Ectodermal cell (in vitro differentiated cells): Measurements from ENCODE around the gene LMOD1.
"Not testable (repeated sequence)": the region's sequence is repeated elsewhere in the genome, so short reads cannot be mapped to it uniquely, and the experiment has no call there.

Experiments
- H3K27ac ChIP-seq: 2 replicates; pipeline ENCODE4 v1.7.0; 2013; ENCODE audit warnings: mild to moderate bottlenecking, low read depth, low read length; ENCODE audit not compliant: insufficient read depth, poor library complexity, severe bottlenecking
- H3K27me3 ChIP-seq: 2 replicates; pipeline ENCODE4 v1.7.0; 2013; ENCODE audit warnings: mild to moderate bottlenecking, low read length; ENCODE audit not compliant: insufficient read depth, control insufficient read depth, poor library complexity, severe bottlenecking
- H3K36me3 ChIP-seq: one replicate; pipeline ENCODE4 v1.7.0; 2013; ENCODE audit warnings: low read length; ENCODE audit not compliant: control insufficient read depth, insufficient read depth
- H3K4me1 ChIP-seq: one replicate; pipeline ENCODE4 v1.7.0; 2013; ENCODE audit warnings: low read length; ENCODE audit not compliant: control insufficient read depth, insufficient read depth
- H3K4me3 ChIP-seq: 2 replicates; pipeline ENCODE4 v1.7.0; 2013; ENCODE audit warnings: low read depth, low read length, control low read depth; ENCODE audit not compliant: insufficient read depth
- H3K9me3 ChIP-seq: 2 replicates; pipeline ENCODE4 v1.7.0; 2013; ENCODE audit warnings: mild to moderate bottlenecking, low read length, moderate library complexity; ENCODE audit not compliant: control insufficient read depth
- WGBS, 2 experiments: methylation state at CpG; one replicate each; pipeline ENCODE4 v1.1.7; 2013; ENCODE audit warnings: missing lambda C conversion rate in 2 of 2; 5-methylcytosine and 5-hydroxymethylcytosine counted together

The LMOD1 gene

DNA sequence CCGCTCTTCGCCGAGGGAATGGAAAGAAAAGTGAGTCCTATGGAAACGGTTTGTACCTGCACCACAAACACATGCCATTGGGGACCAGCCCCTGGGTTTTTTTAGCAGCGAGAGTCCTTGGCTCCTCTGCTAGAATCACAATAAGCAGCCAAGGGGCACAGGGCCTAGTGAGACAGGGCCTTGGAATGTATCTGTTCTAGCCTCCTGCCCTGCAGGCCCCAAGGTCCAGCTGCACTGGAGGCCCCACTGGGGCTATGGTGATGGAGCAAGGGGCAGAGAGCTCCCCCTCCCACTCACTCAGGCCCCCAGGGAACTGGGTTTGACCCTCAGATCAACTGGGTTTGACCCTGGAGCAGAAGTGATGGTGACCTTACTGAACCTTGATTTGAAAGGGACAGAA is 43.2 kb downstream of the LMOD1 start:
- H3K36me3 ChIP-seq, result no peaks in the 10 kb centered on the region
- H3K27ac ChIP-seq, result no peak overlapping the region
- H3K4me1 ChIP-seq, result peaks cover 7% of the 10 kb centered on the region
- no peaks in the 10 kb centered on the region for H3K9me3 ChIP-seq
- no peak overlapping the region for H3K4me3 ChIP-seq
- 75 to 80% methylated on average over 5 of the region's 5 CpGs for WGBS, 2 experiments
- no peaks in the 10 kb centered on the region for H3K27me3 ChIP-seq

DNA sequence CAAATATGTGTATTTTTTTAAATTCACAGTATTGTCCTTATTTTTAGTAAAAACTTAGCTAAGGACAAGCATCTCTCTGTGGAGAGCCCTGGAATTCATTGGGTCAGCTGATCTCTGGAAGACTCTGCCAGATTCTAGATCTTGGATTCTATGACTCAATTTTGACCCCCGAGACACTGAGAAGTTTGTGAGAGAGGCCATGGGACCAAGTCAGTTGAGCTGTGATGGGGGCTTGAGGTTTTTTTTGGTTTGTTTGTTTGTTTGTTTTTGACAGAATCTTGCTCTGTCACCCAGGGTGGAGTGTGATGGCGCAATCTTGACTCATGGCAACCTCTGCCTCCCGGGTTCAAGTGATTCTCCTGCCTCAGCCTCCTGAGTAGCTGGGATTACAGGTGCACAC is 44.1 kb downstream of the LMOD1 start:
- Histone ChIP-seq H3K4me3 (no peak overlapping the region), H3K9me3 (no peaks in the 10 kb centered on the region), H3K4me1 (peaks cover 7% of the 10 kb centered on the region), H3K36me3 (no peaks in the 10 kb centered on the region), H3K27ac (no peak overlapping the region), H3K27me3 (no peaks in the 10 kb centered on the region)
- 96% methylated on average over 3 of the region's 3 CpGs for WGBS, 2 experiments

DNA sequence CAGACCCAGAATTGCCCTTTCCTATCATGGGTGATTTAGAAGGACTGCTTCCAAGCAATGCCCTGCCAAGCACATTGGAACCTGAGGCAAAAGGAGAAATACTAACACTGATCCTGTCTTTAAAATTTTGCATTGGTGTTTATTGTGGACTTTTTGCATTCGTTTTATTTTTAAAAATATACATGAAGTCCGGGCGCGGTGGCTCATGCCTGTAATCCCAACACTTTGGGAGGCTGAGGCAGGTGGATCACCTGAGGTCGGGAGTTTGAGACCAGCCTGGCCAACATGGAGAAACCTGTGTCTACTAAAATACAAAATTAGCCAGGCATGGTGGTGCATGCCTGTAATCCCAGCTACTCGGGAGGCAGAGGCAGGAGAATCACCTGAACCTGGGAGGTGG is 45.3 kb downstream of the LMOD1 start:
- H3K27me3 ChIP-seq, H3K4me1 ChIP-seq, H3K9me3 ChIP-seq, H3K27ac ChIP-seq, H3K4me3 ChIP-seq, H3K36me3 ChIP-seq: not testable (repeated sequence)
- 90 to 94% methylated on average over 6 of the region's 6 CpGs for WGBS, 2 experiments

DNA sequence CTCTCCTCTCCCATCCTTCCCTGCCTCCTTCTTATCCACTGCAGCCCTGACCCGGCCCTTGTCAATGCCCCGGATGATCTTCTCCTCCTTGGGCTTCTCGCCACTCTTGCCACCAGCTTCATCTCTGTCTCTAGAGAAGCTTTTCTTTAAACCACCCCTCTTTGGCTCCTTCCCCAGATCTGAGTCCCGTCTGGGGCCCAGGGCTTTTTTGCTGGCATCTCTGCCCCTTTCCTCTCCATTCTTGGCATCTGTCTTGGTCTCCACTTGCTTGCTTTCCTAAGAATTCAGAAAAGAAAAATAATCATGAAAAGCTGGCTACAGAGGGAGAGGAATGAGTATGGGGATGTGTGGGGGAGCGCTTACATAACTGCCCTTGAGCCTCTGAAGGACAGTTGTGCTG is 45.9 kb downstream of the LMOD1 start:
- WGBS, 2 experiments, result 91 to 94% methylated on average over 5 of the region's 5 CpGs
- Histone ChIP-seq H3K4me3 (no peak overlapping the region), H3K4me1 (peaks cover 7% of the 10 kb centered on the region), H3K9me3 (no peaks in the 10 kb centered on the region), H3K27me3 (no peaks in the 10 kb centered on the region), H3K36me3 (no peaks in the 10 kb centered on the region), H3K27ac (no peak overlapping the region)

DNA sequence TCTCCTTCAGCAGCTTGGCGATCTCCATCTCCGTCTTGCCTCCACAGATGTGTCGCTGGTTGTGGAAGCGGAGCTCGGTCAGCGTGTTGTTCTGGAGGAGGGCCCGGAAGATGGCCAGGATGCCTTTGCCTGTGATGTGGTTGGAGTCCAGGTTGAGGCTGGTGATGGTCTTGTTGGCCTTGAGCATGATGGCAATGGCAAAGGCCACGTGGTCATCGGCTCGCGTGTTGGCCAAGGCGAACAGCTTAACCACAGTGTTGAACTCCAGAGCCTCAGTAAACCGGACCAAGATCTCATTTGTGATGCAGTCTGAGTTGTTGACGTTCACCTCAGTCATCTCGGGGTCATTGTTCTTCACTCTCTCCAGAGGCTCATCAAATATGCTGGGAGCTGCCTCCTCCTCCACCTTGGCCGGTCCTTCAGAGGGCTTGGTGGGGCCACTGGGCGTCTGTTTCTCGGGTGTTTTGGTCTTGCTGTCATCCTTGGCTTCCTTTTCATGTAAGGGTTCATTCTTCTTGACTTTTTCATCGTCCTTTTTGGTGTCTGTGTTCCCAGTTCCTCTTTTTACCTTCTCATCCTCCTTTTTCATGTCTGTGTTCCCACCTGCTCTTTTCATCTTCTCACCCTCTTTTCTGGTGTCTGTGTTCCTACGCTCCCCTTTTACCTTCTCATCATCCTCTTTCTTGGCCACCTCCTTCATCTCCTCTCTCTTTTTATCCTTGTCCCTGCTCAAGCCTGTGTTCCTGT is 46.5 kb downstream of the LMOD1 start:
- Histone ChIP-seq H3K9me3 (no peaks in the 10 kb centered on the region), H3K27me3 (no peaks in the 10 kb centered on the region), H3K27ac (no peak overlapping the region), H3K36me3 (no peaks in the 10 kb centered on the region), H3K4me3 (no peak overlapping the region), H3K4me1 (peaks cover 1% of the 10 kb centered on the region)
- 92% methylated on average over 20 of the region's 20 CpGs for WGBS, 2 experiments

DNA sequence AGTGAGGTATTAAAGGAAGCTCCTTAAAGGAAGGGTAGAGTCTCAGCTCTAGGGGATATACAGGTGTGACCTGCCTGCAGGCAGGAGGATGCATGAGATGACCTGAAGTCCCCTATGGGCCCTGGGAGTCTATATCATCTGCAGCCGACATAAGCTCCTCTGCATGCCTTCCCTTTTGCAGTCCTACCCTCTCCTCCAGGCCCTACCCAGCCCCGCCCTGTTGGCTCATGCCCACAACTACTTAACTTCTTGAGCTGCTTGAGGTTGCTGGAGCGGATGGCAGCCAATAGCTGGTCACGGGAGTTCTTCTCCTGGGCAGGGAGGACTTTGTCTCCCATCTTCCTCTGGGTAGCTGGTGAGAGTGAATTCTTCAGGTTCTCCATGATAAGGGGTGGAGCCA is 47.4 kb downstream of the LMOD1 start:
- Histone ChIP-seq H3K27ac (no peak overlapping the region), H3K9me3 (no peaks in the 10 kb centered on the region), H3K4me3 (no peak overlapping the region), H3K27me3 (no peaks in the 10 kb centered on the region), H3K4me1 (peaks cover 4% of the 10 kb centered on the region), H3K36me3 (no peaks in the 10 kb centered on the region)
- WGBS, 2 experiments, result 88 to 94% methylated on average over 4 of the region's 4 CpGs

DNA sequence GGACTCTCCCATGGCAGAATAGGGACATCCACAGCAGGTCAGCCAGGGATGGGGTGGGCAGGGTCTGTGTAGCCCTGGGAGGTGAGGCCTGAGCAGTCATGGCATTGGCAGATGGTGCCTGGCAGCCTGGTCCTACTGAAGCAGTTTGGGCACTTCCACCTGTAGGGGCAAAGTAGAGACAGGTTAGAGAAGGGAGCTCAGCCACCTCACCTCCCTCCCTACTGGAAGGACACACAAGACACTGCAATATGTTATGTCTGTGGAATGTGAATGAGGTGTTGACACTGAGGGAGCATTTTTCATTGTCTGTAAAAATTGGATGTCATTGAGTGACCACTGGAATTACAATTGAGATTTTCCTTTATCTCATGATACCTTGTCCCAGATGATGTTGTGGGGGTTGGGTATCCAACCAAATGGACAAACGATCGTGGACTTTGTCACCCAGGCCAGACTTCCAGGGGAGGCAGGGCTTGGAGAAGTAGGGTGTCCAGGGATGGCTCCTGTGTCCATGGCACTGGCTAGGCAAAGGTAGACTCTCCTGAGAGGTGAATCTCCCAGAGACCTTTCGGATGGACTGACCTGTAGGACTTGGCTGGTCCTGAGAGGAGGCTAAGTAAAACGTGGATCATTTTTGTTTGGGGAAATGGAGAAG is 48.0 kb downstream of the LMOD1 start:
- WGBS, 2 experiments, result 85 to 87% methylated on average over 4 of the region's 4 CpGs

DNA sequence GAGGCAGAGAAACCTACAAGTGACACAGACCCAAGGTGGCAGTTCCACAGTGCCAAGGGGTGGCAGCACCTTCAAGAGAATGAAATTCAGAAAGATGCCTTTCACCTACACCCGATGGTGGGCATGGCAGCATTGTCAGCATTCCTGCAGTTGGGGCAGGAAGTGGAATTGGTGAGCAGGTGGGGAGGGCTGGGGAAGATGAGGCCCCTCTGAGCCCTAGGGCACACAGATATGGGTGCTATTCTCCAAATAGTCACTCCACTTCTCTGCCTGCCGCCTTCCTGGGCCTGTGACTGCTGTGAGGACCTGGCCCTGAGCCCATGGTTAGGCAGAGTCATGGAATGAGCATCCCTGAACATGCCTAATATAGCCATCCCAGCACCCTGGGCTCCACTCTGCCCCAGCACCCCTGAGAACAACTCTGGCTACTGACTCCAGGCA is 49.4 kb downstream of the LMOD1 start:
- 72 to 76% methylated on average over 2 of the region's 2 CpGs for WGBS, 2 experiments
- Histone ChIP-seq H3K27me3 (no peaks in the 10 kb centered on the region), H3K27ac (no peak overlapping the region), H3K36me3 (no peaks in the 10 kb centered on the region), H3K4me1 (peaks cover 14% of the 10 kb centered on the region), H3K9me3 (no peaks in the 10 kb centered on the region), H3K4me3 (no peak overlapping the region)

More for the DNA sequence above, 48.0 kb downstream of the LMOD1 start:
- H3K4me3 ChIP-seq, result no peak overlapping the region
- no peak overlapping the region for H3K27ac ChIP-seq
- peaks cover 10% of the 10 kb centered on the region for H3K4me1 ChIP-seq
- H3K36me3 ChIP-seq, result no peaks in the 10 kb centered on the region
- no peaks in the 10 kb centered on the region for H3K9me3 ChIP-seq
- no peaks in the 10 kb centered on the region for H3K27me3 ChIP-seq

DNA sequence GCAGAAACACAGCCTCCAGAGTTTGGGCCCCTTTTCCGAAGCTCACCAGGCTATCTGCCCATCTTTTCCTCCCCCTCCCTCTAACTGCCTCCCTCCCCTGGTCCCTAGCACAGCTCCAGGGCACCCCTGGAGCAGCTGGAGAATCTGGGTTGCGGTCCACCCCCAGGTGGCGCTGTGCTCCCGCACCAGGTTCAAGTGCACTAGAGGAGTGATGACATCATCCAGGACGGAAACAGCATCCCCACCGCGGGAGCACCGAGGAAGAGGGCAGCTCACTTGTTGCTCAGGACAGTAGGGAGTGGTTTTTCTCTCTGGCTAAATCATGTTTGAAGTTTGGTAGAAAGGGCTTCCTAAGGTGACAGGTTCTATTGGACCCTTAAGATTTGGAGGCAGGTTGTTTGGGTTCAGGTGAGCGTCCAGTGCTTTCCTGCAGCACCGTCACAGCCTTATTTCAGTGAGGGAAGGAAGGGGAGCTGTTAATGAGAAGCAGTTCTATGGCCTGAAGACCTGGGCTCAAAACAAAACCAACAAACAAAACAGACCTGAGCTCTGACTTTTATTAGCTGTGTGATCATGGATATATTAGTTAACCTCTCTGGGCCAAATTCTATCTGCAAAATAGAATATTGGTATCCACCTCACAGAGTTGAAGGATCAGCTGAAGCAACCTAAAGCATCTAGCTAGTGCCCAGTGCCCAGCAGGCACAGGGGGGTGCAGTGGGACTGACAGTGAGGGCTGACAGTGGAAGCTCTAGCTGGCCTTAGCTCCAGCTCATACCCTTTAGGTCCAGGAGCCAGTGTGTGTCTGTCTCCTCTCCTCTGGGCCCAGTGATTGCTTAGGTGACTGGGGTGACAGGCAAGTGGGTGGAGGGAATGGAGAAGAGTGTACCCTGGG is 50.2 kb downstream of the LMOD1 start:
- H3K9me3 ChIP-seq, result no peaks in the 10 kb centered on the region
- H3K4me1 ChIP-seq, result peaks cover 14% of the 10 kb centered on the region
- H3K27me3 ChIP-seq, result no peaks in the 10 kb centered on the region
- no peaks in the 10 kb centered on the region for H3K36me3 ChIP-seq
- no peak overlapping the region for H3K27ac ChIP-seq
- 25% methylated on average over 10 of the region's 10 CpGs for WGBS, 2 experiments
- H3K4me3 ChIP-seq, result no peak overlapping the region

DNA sequence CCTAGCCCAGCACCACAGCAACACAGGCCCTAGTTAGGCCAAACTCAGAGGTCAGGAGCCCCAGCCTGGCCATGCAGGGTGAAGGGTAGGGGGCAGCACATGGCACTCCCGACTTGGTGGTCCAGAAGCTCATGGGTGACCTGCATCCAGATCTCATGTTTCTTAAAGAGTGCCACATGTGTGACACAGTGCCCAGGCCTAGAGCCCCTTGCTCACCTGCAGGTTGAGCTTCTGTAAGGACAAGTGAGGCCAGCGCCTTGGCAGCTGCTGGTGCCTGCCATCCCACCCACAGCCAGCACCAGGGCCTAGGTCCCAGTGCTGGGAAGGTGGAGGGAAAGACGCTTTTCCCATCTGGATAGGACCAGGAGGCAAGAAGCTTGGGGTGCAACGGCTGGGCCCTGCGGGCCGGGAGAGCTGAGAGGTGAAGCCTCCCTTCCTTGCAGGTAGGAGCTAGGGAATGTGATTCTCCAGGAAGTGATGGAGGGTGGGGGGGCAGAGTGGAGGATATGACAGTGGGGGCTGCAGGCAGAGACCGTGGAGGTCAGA is 51.2 kb downstream of the LMOD1 start:
- WGBS, 2 experiments, result 91 to 92% methylated on average over 7 of the region's 7 CpGs
- Histone ChIP-seq H3K36me3 (no peaks in the 10 kb centered on the region), H3K27me3 (peaks cover 4% of the 10 kb centered on the region), H3K4me3 (no peak overlapping the region), H3K4me1 (peaks cover 14% of the 10 kb centered on the region), H3K27ac (no peak overlapping the region), H3K9me3 (no peaks in the 10 kb centered on the region)
